ENCODE results near the gene SYT5. TPM values are rescaled to one million over a fixed set of nuclear protein-coding genes. Genes with fewer than 3 reads are reported as not detected.

Gene SYT5
- total RNA-seq, 1 experiment from 2014 or later: 4.5 TPM

GRCh38 chr19:55161571-55162322 is 18.3 kb downstream of the SYT5 start:
- H3K18ac ChIP-seq (ENCODE audit: insufficient read length, low read depth, low read length): no peak overlapping the region
- no peak overlapping the region for H2BK12ac ChIP-seq (ENCODE audit: insufficient read length, low read depth, low read length)
- Mint-ChIP-seq H3K9me3 (peaks cover 0 to 2% of the 10 kb centered on the region in 2 experiments; a peak in 1 of 5 replicates), H3K4me1 (peaks cover 21 to 33% of the 10 kb centered on the region in 2 experiments), H3K4me3 (peak overlapping the region in 1 of 2 experiments; percentile 50; a peak in 1 of 5 replicates), H3K27ac (no peak overlapping the region), H3K36me3 (ENCODE audit: insufficient read depth in 1 of 3, low read depth in 3 of 3) (no peaks in the 10 kb centered on the region; a peak in 2 of 7 replicates), H3K27me3 (ENCODE audit: low read depth) (peaks cover 25% of the 10 kb centered on the region)
- no peak overlapping the region for H3K4ac ChIP-seq (ENCODE audit: low read depth, low read length)
- H3K23me2 ChIP-seq (ENCODE audit: insufficient read length, low read depth, low read length, poor library complexity, severe bottlenecking): peaks cover 12% of the 10 kb centered on the region
- H2BK5ac ChIP-seq (ENCODE audit: insufficient read length, low read length): no peak overlapping the region
- no peak overlapping the region for H3K56ac ChIP-seq (ENCODE audit: insufficient read length, low read depth, low read length)
- no peak overlapping the region for H3K14ac ChIP-seq (ENCODE audit: insufficient read depth, low read length)
- WGBS (ENCODE audit: extremely low coverage, insufficient read length, low lambda C conversion rate): no CpG with 5 or more reads among the region's 61 CpGs
- no peaks in the 10 kb centered on the region for H4K20me1 ChIP-seq (ENCODE audit: control insufficient read depth, insufficient read depth, insufficient read length)
- no peak overlapping the region for H3T11ph ChIP-seq (ENCODE audit: low read length)
- no peaks in the 10 kb centered on the region; the same call in 1 of the 2 replicates for H3K27me3 ChIP-seq (ENCODE audit: insufficient read depth, low read length)
- no peak overlapping the region for H2AK5ac ChIP-seq (ENCODE audit: insufficient read length, low read length)
- H3K79me2 ChIP-seq (ENCODE audit: insufficient read depth, low read length): no peaks in the 10 kb centered on the region
- H4K5ac ChIP-seq (ENCODE audit: insufficient read length, low read depth, low read length): no peak overlapping the region
- TF ChIP-seq CTCF (conservative IDR thresholded peaks at IDR 0.05): no peak
- peak overlapping the region; percentile 80 for H3K4me2 ChIP-seq (ENCODE audit: insufficient read depth, insufficient read length, low read length)
- H3K23ac ChIP-seq (ENCODE audit: insufficient read length, low read depth, low read length): no peak overlapping the region
- H3K9ac ChIP-seq (ENCODE audit: extremely low read depth, insufficient read length, low read length): no peak overlapping the region
- H2BK20ac ChIP-seq (ENCODE audit: low read depth, low read length, poor library complexity, severe bottlenecking): no peak overlapping the region
- no peaks in the 10 kb centered on the region; the same call in 1 of the 2 replicates for H3K4me1 ChIP-seq (ENCODE audit: insufficient read depth, low read length)
- H3K27ac ChIP-seq (ENCODE audit: insufficient read length, low read depth, low read length): no peak overlapping the region
- no peak for DNase-seq
- H2BK120ac ChIP-seq (ENCODE audit: low read depth, low read length, poor library complexity, severe bottlenecking): no peak overlapping the region
- no peak overlapping the region; the same call in 1 of the 2 replicates for H2BK15ac ChIP-seq (ENCODE audit: low read depth, low read length)
- no peak overlapping the region for H4K8ac ChIP-seq (replicated peaks; ENCODE audit: insufficient read length, low read depth, low read length)
- H2AFZ ChIP-seq (ENCODE audit: low read length): no peak overlapping the region
- no peak overlapping the region for H4K91ac ChIP-seq (ENCODE audit: insufficient read length, low read depth, low read length)
- H3K9me3 ChIP-seq (ENCODE audit: control insufficient read depth, low read depth, low read length): no peaks in the 10 kb centered on the region
- no peaks in the 10 kb centered on the region for H3K79me1 ChIP-seq (ENCODE audit: insufficient read depth, low read depth, low read length, poor library complexity, severe bottlenecking)

Measured in H9 (cell line).